Posterior vena cava (tissue), 2 donors: Measurements from ENCODE around the gene HEXIM2. TPM values are rescaled to one million over a fixed set of nuclear protein-coding genes. Genes with fewer than 3 reads are reported as not detected.

Experiments used
- DNase-seq: peaks from one replicate; pipeline ENCODE4 v3.0.0-alpha.2; 2020; ENCODE audit warnings: low spot score
- intact Hi-C, 2 donors: fragments of 100-400 bp; cut with DNase I; formaldehyde crosslinking; loops; one replicate each; pipeline versions ENCODE4 v1.14.1 to v1.14.2; 2022 to 2023
- total RNA-seq, 2 donors: library from RNA; stranded (reverse); fragmentation: NEBNext Ultra II Directional; extraction: Animal tissue kit (Norgen Biotek cat#: 25700); gene quantifications; one replicate each; pipeline ENCODE4 v1.2.1, GENCODE V29; 2021
- donor health status: DM: yes; HTN: yes; CAD: no.
- donor health status: DM: yes; HTN: yes; CAD: no.

The HEXIM2 gene
- total RNA-seq, 2 donors from 2014 or later, result 1.6 to 3.0 TPM

DNA sequence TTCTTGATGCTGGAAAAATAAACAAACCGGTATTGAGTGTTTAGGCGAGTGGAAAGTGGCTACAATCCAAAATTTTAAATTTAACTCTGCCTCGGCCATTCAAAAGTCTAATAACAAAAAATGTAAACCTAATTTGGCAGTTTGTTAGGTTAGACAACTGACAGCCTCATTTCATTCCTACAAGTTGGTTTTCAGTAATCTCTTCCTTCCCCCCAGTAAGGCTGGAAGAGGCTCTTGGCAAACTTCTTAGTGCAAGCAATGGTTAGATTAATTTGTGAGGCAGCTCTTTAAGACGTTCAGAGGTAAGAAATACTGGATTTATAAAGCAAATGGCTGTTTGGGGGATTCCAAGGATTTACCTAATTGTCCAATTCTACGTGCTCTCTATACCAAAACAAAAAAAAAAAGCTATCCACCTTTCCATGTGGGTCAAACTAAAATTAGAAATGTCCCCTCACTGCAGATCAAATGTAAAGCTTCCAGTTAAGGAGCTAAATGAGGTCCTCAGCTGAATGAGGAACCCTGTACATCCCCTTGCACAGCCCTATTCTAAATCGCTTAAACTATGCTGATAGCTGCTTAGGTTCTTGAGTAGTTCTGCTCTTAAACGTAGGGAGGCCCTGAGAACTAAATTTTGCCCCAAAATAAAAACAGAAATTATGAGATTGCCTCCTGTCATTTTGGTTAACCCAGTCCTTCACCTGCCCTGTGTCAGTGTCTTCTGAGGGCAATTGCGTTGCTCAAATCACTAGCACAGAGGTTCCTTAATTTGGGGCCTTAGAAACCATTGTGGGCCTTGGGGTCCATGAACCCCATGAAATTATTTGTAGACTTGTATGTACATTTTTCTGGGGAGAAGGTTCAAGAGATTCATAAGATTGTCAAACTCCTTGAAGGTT is 10.5 kb upstream of the HEXIM2 start:
- no peak for DNase-seq
- intact Hi-C loops, result no loop called here

DNA sequence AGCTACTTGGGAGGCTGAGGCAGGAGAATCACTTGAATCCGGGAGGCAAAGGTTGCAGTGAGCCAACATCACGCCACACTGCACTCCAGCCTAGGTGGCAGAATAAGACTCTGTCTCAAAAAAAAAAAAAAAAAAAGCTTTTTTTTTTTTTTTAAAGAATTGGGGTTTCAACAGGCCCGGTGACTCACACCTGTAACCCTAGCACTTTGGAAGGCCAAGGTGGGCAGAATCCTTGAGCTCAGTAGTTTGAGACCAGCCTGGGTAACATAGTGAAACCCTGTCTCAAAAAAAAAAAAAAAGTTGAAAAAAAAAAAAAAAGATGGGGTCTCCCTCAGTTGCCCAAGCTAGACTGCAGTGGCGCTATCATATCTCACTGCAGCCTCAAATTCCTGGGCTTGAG is 6.6 kb upstream of the HEXIM2 start:
- no peak for DNase-seq
- intact Hi-C loops, result no loop called here

DNA sequence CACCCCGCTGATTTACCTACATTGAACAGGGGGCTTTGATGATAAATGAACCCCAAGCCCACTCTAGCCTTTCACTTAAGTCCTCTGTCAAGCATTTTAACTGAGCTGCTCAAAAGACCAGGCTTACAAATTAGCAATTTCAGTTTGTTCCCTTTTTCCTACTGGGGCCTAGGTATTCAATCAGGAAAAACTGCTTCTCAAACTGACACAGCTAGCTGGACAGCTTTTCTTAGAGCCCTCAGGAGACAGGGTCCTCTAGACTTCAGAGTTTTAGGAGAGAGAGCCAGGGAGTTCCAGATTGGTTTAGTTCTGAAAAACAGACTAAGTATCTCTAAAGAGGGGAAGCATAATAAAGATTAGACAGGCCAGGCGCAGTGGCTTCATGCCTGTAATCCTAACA is 6.2 kb upstream of the HEXIM2 start:
- DNase-seq, result no peak
- intact Hi-C loops, result no loop called here

DNA sequence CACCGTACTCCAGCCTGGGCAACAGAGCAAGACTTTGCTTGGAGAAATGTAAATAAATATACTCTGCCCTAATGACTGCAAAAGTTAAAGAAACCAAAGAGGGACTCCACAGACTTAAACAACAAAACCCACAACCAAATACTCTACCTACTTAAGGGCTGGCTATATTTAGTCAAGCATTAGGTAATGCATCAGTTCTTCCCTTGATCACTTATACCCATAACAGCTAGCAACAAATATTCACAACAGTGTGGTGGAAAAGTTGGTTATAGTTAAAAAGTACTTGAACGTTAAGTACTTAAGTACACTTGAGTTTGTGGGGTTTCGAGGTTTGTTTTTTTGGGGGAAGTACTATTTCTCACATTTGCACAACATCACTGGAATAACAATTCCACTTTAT is 5.4 kb upstream of the HEXIM2 start:
- DNase-seq, result no peak
- intact Hi-C loops, result no loop called here

DNA sequence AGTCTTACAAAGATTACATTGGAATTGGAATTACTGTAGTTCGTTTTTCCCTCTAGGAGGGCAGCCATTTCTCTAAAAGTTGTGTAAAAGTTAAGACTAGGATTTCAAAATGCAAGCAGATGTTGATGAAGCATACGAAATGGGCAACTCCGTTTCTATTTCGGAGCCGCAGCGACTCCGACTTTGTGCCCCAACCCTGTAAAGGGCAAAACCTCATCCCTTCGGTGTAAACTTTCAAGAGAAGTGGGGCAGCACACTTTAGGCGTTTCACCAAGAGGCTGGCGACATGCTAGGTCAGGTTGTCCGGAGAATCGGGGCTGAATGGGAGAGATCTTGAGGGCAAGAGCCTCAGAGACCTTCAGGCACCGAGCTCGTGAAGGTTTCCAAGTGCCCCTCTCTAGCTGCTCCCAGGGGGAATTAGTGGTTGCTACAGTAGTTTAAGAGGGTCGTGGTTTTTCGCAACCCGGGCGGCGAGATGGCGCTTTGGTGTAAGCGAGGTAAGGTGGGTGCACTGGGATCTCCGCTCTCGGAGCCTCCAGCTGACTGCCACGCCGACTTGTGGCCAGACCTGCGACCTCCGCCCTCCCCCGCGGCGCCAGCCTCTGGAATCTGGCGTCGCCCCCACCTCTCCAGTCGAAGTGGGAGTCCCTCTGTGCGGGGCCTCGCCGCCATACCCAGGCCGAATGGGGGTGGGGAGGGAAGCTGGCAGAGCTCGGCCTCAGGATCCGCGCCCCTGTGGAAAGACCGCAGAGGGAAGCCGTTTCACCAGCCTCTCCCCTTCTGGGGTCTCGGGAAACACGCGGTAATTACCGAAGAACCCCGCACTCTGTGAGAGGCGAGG is 1.0 kb upstream of the HEXIM2 start:
- DNase-seq, result peak; percentile 89
- intact Hi-C loops, result no loop called here

DNA sequence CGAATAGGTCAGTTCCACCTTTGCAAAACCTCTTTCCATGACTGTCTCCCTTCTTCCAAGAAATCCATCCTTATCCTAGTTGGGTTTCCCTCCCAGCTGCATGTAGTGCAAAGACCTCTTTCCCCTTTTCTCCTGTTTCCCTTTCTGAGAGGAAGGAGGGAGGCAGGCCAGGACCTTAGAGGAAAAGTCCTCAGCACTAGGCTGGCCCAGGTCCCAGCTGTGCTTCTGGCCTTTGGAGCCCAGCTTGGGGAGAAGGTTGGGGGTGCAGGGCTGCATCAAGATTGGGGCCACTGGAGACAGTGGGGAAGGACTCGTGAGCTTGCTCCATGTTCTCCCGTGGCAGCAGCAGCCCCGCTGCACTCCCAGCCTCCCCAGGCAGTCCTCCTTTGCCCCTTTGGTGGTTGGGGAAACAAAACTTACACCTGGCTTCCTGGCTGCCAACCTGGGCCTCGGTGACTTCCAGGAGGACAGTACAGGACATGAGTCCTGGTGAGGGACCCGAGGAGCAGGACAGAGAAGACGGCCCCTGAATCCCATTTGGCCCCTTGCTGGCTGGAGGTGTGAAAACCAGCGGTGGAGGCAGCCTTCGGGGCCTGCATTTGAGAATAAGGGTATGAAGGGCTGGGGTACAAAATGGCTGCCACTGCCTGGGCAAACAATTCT is 481 bp downstream of the HEXIM2 start:
- intact Hi-C loops, result no loop called here
- no peak for DNase-seq

DNA sequence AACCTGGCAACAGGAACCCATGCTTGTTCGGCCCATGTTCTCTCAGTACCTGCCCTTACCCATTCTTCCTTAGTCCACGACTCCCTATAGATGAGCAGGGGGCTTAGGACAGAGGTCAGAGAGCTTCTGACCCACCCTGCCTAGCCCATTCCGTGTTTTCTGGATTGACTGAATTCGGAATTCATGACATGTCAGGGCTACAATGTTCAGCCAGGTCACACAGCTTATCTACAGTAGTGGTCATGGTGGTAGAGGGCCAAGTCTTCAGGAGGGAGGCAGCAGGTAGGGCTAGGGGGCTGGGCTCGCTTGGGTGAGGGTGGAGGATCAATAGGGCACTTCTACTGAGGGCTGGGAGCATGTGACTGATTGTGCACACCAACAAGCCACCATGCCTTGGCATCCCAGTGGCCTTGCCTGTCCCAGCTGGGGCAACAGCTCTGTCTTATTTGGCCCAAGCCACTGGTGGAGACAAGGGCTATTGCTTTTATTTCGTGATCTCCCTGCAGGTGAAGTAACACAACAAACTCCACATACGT is 3.1 kb downstream of the HEXIM2 start:
- DNase-seq, result no peak
- intact Hi-C loops, result no loop called here

DNA sequence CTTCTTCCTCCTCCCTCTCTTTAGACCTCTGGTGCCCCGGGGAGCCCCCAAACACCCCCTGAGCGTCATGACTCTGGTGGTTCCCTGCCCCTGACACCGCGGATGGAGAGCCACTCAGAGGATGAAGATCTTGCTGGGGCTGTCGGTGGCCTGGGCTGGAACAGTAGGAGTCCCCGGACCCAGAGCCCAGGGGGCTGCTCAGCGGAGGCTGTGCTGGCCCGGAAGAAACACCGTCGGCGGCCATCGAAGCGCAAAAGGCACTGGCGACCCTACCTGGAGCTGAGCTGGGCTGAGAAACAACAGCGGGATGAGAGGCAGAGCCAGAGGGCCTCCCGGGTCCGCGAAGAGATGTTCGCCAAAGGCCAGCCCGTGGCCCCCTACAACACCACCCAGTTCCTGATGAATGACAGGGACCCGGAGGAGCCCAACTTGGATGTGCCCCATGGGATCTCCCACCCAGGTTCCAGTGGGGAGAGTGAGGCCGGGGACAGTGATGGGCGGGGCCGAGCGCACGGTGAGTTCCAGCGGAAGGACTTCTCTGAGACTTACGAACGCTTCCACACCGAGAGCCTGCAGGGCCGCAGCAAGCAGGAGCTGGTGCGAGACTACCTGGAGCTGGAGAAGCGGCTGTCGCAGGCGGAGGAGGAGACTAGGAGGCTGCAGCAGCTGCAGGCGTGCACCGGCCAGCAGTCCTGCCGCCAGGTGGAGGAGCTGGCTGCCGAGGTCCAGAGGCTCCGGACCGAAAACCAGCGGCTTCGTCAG is 7.5 kb downstream of the HEXIM2 start:
- peak; percentile 45 for DNase-seq
- intact Hi-C loops, result no loop called here

DNA sequence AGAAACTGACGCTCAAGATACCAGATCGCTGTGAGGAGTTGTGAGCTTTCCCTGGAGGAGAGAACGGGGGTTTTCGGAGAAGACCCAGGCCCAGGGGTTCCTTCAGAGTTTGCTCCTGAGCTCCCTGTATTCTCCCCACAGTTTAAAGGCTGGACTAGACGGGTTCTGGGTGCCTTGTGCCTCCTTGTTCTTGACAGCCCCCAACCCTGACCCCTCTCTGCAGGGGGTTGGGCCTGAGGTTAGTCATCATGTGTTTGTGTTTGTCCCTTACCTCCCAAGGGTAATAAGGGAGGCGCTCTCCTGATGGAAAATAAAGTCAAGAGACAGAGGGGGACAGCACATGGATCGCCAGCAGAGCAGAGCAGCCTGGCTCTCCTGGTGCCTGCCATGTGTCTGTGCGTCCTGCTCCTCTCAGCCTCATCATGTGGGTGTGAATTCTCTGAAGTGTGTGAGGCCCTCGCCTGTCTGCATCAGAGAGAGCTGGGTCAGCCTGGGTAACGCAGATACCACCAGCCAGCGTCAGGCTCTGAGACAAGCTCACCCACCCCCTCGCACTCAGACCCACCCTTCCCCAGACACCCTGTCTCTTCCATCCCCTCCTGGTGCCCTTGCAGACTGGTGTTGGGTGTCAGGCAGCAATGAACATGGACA is 8.7 kb downstream of the HEXIM2 start:
- DNase-seq, result no peak
- intact Hi-C loops, result no loop called here

DNA sequence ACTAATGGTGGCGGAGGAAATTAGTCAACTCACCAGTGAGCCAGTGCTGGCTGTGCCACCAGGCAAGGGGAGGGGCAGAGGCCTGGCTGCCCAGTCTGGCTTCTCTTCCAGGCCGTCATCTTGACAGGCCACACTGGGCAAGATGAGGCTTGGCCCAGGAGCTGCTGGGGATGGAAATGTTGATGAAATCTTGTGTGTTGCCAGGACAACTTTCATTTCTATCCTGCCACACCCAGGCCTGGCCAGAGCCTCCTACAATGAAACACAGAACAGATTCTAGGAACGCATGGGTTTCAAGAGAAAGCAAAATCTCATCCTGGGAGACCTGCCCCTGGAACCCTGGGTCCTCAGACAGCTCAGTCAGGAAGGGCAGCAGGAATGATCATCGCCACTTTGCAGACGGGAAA is 9.3 kb downstream of the HEXIM2 start:
- intact Hi-C loops, result no loop called here
- DNase-seq, result peak; percentile 93

DNA sequence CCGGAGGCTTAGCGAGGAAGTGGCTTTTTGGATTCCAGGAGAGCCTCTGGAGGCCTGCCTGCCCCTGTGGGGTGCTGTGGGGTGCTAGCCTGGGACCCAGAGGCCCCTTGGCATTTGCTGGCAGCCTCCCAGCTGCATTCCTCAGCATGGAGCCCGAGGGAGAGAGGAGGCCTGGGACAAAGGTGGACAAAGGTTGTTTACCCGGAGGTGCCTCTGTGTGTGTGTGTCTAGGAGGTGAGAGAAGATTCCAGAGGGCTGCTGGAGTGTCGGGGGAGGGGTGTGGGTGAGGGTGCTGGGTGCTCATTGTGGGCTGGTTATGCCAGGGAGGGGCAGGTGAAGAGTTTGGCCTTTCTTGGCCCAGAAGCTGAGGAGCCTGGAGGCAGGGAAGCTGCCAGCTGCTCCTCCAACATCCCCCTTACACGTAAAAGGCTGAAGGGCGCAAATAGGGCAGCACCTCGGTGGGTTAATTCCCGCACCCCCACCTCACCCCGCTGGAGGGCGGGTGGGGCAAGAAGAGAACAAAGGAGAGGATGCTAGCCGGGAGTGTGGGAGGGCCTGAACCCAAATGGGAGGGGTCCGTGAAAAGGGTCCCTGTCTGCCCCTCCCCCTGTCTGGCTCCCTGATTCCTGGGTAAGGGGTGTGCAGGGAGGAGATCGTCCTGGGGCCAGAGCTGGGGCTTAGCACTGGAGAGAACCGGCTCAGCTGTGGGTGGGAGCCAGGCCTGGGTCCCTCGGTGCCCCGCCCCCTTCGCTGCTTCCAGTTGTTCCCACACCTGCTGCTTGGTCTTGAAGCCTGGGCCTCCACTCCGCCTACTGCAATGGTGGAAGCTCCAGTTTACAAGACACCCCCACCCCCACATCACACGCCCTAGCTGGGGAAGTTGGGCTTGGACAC is 9.9 kb downstream of the HEXIM2 start:
- DNase-seq, result no peak
- intact Hi-C loops, result no loop called here

DNA sequence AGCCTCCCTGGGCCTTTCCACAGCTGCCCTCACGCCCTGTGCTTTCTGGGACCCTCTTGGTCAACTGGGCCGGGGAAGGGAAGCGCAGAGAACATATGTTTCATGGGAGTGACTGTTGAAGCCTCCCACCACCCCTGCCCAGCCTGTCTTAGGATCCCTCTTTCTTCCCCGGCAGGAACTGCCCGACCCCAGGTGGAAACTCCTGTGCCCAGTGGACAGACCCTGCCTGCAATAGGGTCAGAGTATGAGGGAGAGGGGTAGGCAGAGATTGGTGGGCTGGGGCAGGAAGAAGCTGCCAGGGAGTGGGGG is 10.5 kb downstream of the HEXIM2 start:
- intact Hi-C loops, result no loop called here
- no peak for DNase-seq

DNA sequence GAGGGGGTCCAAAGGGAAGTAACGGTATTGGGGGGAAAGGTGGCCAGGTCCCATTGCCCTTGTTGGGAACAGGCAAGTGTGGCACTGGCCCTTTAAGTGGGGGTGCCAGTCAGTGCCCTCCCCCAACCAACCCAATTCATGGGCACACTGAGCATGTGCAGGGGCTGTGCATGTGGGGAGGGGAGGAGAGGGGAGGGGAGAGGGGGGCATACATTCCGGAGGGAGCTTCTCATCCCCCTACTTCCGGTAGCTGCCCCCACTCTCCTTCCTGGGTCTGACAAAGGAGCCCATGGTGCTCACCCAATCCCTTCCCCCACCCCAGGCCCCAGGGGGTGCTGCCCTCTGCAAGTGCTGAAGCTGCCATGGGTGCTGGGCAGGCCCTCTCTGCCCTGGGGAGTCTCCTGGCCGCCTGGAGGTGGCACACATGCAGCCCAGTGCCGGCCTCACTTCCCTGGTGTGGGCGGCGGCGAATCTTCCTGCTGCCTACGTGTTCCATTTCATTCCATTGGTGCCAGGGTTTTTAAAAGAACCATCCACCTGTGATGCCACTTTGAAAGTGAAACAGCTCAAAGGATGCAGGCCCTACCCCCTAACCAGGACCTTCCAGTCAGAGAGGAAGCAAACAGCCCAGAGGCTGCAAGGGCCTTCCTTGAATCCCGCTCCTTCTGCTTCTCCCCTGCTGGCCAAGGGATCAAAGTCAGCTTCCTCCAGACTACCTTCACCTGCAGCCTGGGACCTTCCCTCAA is 11.0 kb downstream of the HEXIM2 start:
- intact Hi-C loops, result no loop called here
- peak; percentile 81 for DNase-seq

DNA sequence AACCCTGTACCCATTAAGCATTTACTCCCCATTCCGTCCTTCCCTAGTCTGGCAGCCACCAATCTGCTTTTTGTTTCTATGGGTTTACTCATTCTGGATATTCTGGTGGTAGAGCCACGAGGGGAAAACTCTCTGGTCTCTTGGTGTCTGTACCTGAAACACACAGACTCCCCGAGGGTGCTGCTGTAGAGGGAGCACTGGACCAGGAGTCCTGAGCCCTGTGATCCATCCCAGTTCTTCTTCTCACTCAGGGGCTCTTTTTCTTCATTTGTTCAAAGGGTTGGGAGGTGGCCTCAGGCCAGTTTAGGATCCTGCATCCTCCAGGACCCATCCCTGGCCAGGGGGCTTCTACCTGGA is 14.1 kb downstream of the HEXIM2 start:
- no peak for DNase-seq
- intact Hi-C loops, result no loop called here

DNA sequence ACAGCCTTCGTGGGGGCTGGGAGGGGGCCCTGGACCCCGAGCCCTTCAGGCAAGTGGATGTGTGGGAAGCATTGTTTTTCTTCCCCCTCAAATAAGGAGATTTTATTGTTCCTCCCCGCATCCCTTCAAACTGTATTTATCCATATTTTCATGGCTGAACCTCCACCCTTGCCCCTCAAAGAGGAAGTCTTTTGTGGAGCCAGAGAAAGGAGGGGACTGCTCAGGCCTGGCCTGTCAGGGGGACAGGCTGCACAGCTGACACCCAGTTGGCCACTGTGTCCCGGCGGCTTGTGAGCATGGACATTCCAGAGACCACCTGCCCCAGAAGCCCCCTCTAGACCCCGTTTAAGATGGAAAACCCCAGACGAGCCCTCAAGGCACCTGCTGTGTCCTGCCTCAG is 15.9 kb downstream of the HEXIM2 start:
- intact Hi-C loops, result no loop called here
- DNase-seq, result no peak

DNA sequence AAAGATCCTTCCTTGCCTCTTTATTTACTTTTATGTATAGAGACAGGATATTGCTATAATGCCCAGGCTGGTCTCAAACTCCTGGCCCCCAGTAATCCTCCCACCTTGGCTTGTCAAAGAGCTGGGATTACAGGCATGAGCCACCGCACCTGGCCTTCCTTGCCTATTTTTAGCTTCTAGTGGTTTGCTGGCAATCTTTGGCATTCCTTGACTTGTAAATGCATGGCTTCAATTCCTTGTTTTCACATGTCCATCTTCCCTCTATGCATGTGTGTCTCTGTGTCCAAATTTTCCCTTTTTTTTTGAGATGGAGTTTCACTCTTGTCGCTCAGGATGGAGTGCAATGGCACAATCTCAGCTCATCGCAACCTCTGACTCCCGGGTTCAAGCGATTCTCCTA is 22.5 kb downstream of the HEXIM2 start:
- no peak for DNase-seq
- intact Hi-C loops, result no loop called here

DNA sequence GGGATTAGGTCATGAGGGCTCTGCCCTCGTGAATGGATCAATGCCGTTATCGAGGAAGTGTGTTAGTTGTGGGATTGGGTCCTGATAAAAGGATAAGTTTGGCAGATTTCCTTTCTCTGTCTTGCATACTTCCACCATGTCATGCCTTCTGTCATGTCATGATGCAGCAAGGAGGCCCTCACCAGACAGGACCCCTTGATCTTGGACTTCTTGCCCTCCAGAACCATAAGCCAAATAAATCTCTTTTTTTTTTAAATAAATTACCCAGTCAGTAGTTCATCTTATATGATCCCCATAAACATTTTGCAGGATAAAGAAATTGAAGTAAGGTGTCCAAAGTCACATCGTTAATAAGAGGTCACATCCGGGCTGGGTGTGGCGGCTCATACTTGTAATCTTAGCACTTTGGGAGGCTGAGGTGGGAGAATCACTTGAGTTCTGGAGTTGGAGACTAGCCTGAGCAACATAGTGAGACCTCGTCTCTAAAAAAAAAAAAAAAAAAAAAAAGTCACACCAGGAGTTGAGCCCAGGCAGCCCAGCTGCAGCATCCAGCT is 25.2 kb downstream of the HEXIM2 start:
- intact Hi-C loops, result no loop called here
- DNase-seq, result no peak
